Psoas muscle (tissue), 8 donors: ENCODE data around the gene FOXJ3. TPM values are rescaled to one million over a fixed set of nuclear protein-coding genes. Genes with fewer than 3 reads are reported as not detected.

Experiments
- ATAC-seq, 4 donors: fragments of 200-7000 bp; cut with Tn5 transposase; one replicate each; pipeline ENCODE4 v1.9.1; 2020; ENCODE audit warnings: moderate library complexity in 3 of 4, mild to moderate bottlenecking in 2 of 4
- DNase-seq, 2 donors: peaks; one replicate each; pipeline ENCODE4 v3.0.0-alpha.2; 2020
- H3K27ac ChIP-seq: fragments of 200-600 bp; one replicate; pipeline ENCODE4 v1.8.0; 2022
- H3K27me3 ChIP-seq, 3 donors: fragments of 200-600 bp in 1 of 3; one replicate each; pipeline versions ENCODE4 v1.6.1 to v1.8.0; 2013 to 2022; ENCODE audit warnings: low read length in 2 of 3, mild to moderate bottlenecking in 2 of 3, moderate library complexity in 1 of 3; ENCODE audit not compliant: insufficient read depth in 3 of 3
- H3K36me3 ChIP-seq, 2 donors: fragments of 200-600 bp in 1 of 2; one replicate each; pipeline versions ENCODE4 v1.6.1 to v1.8.0; 2013 to 2022; ENCODE audit warnings: low read depth in 1 of 2, mild to moderate bottlenecking in 1 of 2, moderate library complexity in 1 of 2; ENCODE audit not compliant: insufficient read depth in 1 of 2
- H3K4me1 ChIP-seq: fragments of 200-600 bp; one replicate; pipeline ENCODE4 v1.8.0; 2022
- H3K4me3 ChIP-seq: fragments of 200-600 bp; one replicate; pipeline ENCODE4 v1.8.0; 2022; ENCODE audit warnings: mild to moderate bottlenecking
- H3K9me3 ChIP-seq: fragments of 200-600 bp; one replicate; pipeline ENCODE4 v1.8.0; 2022
- CTCF ChIP-seq: fragments of 200-600 bp; IDR thresholded peaks from one replicate; pipeline ENCODE4 v1.8.0; 2022; ENCODE audit warnings: antibody characterized with exemption
- WGBS, 3 donors: extraction: QIAGEN DNeasy Blood & Tissue Kit; methylation state at CpG; one replicate each; pipeline versions ENCODE4 v1.1.6 to v1.1.7; 2013; 5-methylcytosine and 5-hydroxymethylcytosine counted together
- intact Hi-C, 2 donors: fragments of 100-400 bp; cut with DNase I; formaldehyde crosslinking; loops; one replicate each; pipeline versions ENCODE4 v1.11.0 to v1.14.2; 2022
- polyA plus RNA-seq, 3 donors: library from polyadenylated mRNA; stranded (reverse); fragments of 200-250 nt; gene quantifications; one replicate each; pipeline ENCODE4 v1.2.3, GENCODE V29; 2013
- total RNA-seq, 4 donors: library from RNA; stranded (reverse); fragmentation: NEBNext Ultra II Directional in 2 of 4; extraction: Animal tissue kit (Norgen Biotek cat#: 25700) in 2 of 4; gene quantifications; one replicate each; pipeline versions ENCODE4 v1.2.1 to v1.2.4, GENCODE V29; 2021 to 2023
- donor health status: healthy with polysubstance abuse.
- donor health status: DM: no; HTN: no; CAD: no; lungs with moderate emphysema.
- donor health status: Bipolar disorder and iron deficiency.
- donor health status: healthy.
- donor health status: DM: yes; HTN: yes; CAD: no.
- donor health status: DM: no; HTN: no; CAD: no.
- donor health status: DM: no; HTN: no; CAD: no.
- donor health status: DM: yes; HTN: yes; CAD: no.

FOXJ3 gene
- total and polyA plus RNA-seq, 7 donors = 15.1 to 53.1 (median 47.9) TPM

- TF ChIP-seq CTCF = no peak
- ATAC-seq (no peak), DNase-seq (no peak)
- H3K36me3 ChIP-seq = no peaks in the 10 kb centered on the region
- H3K4me1 ChIP-seq = no peaks in the 10 kb centered on the region
- intact Hi-C loops = loop anchor here in 1 of 2 donors (10.0 kb wide), 1 partner anchor 587 kb away; the partner anchor contains the start of gene CLDN19
- H3K9me3 ChIP-seq = peaks cover 7% of the 10 kb centered on the region
- H3K4me3 ChIP-seq = no peak overlapping the region
- no peak overlapping the region for H3K27ac ChIP-seq
- WGBS, 3 donors = 61 to 73% (median 68%) methylated on average over 7 of the region's 7 CpGs
- H3K27me3 ChIP-seq = peaks cover 0 to 2% (median 0%) of the 10 kb centered on the region in 3 donors
Measured at GRCh38 chr1:42157667-42158066, 177.4 kb downstream of the FOXJ3 start.

- Histone ChIP-seq H3K9me3 (peaks cover 3% of the 10 kb centered on the region), H3K27me3 (peaks cover 0 to 2% (median 0%) of the 10 kb centered on the region in 3 donors), H3K27ac (no peak overlapping the region), H3K4me1 (no peaks in the 10 kb centered on the region), H3K36me3 (no peaks in the 10 kb centered on the region), H3K4me3 (no peak overlapping the region)
- intact Hi-C loops = loop anchor here in 1 of 2 donors (10.0 kb wide), 1 partner anchor 589 kb away; the partner anchor contains the start of gene CLDN19
- ATAC-seq (no peak), DNase-seq (no peak)
- 81 to 87% (median 85%) methylated on average over 12 of the region's 12 CpGs for WGBS, 3 donors
- no peak for TF ChIP-seq CTCF
Measured at GRCh38 chr1:42155362-42155761, 179.7 kb downstream of the FOXJ3 start.

GRCh38 chr1:42154685-42155084, 180.3 kb downstream of the FOXJ3 start:
- H3K36me3 ChIP-seq = no peaks in the 10 kb centered on the region
- TF ChIP-seq CTCF = no peak
- ATAC-seq (no peak), DNase-seq (no peak)
- no peaks in the 10 kb centered on the region for H3K9me3 ChIP-seq
- 84 to 90% (median 86%) methylated on average over 12 to 13 of the region's 13 CpGs for whole genome bisulfite sequencing, 3 donors
- no peaks in the 10 kb centered on the region for H3K4me1 ChIP-seq
- no peak overlapping the region for H3K27ac ChIP-seq
- H3K27me3 ChIP-seq = peaks cover 0 to 2% (median 0%) of the 10 kb centered on the region in 3 donors
- intact Hi-C loops = loop anchor here in 1 of 2 donors (10.0 kb wide), 1 partner anchor 590 kb away; the partner anchor contains the start of gene CLDN19
- H3K4me3 ChIP-seq = no peak overlapping the region

GRCh38 chr1:42153624-42154023, 181.4 kb downstream of the FOXJ3 start:
- TF ChIP-seq CTCF = no peak
- H3K27me3 ChIP-seq = peaks cover 0 to 6% (median 2%) of the 10 kb centered on the region in 3 donors
- H3K36me3 ChIP-seq = no peaks in the 10 kb centered on the region
- intact Hi-C loops = loop anchor here in 1 of 2 donors (10.0 kb wide), 1 partner anchor 591 kb away; the partner anchor contains the start of gene CLDN19
- no peaks in the 10 kb centered on the region for H3K4me1 ChIP-seq
- no peak for DNase-seq
- no peak overlapping the region for H3K4me3 ChIP-seq
- no peak for ATAC-seq
- H3K9me3 ChIP-seq = no peaks in the 10 kb centered on the region
- no peak overlapping the region for H3K27ac ChIP-seq
- WGBS, 3 donors = 63 to 69% (median 67%) methylated on average over 6 of the region's 6 CpGs
